B cell (primary cell): ENCODE results near the gene ALKAL2. TPM values are rescaled to one million over a fixed set of nuclear protein-coding genes. Genes with fewer than 3 reads are reported as not detected.

Experiments
- ATAC-seq: fragments of 200-7000 bp; cut with Tn5 transposase; one replicate; pipeline ENCODE4 v1.10.0; 2021; ENCODE audit warnings: low read depth, mild to moderate bottlenecking, moderate number of reproducible peaks, moderate library complexity
- CTCF ChIA-PET: fragments of 350-600 bp; sonication (Branson Sonifier 250); formaldehyde crosslinking; loops from one replicate; lab custom pipeline; 2021; ENCODE audit warnings: antibody characterized with exemption, inconsistent platforms; lab: Charles Lee
- POLR2A ChIA-PET: fragments of 350-600 bp; sonication (Branson Sonifier 250); formaldehyde crosslinking; loops from one replicate; lab custom pipeline; 2021; ENCODE audit warnings: antibody characterized with exemption; lab: Charles Lee
- DNase-seq: peaks from one replicate; pipeline ENCODE4 v3.0.0; 2013
- H2AFZ ChIP-seq: 2 replicates; pipeline ENCODE4 v1.6.1; 2012; ENCODE audit warnings: mild to moderate bottlenecking, low read depth, low read length; ENCODE audit not compliant: insufficient read depth, poor library complexity, severe bottlenecking
- H3K27ac ChIP-seq, 2 donors: 1 replicate in 1 of 2; 2 replicates in 1 of 2; pipeline ENCODE4 v1.5.1; 2012 to 2013; ENCODE audit warnings: low read length in 2 of 2, mild to moderate bottlenecking in 2 of 2, moderate library complexity in 1 of 2
- H3K27me3 ChIP-seq, 4 experiments: fragments of 200-600 bp in 1 of 4; sonication (generic) in 1 of 4; replicated peaks in 1 of 4; 1 replicate in 2 of 4; 2 replicates in 2 of 4; pipeline versions ENCODE4 v1.6.1 to v1.7.0; 2013 to 2016; ENCODE audit warnings: low read length in 3 of 4, mild to moderate bottlenecking in 2 of 4, mixed read lengths in 1 of 4, moderate library complexity in 1 of 4; ENCODE audit not compliant: insufficient read depth in 4 of 4, control insufficient read depth in 3 of 4; ENCODE audit errors: control extremely low read depth in 1 of 4
- H3K36me3 ChIP-seq, 2 experiments: replicated peaks in 1 of 2; 1 replicate in 1 of 2; 2 replicates in 1 of 2; pipeline versions ENCODE4 v1.6.1 to v1.7.1; 2013; ENCODE audit warnings: low read length in 1 of 2; ENCODE audit not compliant: insufficient read depth in 2 of 2, control insufficient read depth in 1 of 2; ENCODE audit errors: control extremely low read depth in 1 of 2, extremely low read depth in 1 of 2
- H3K4me1 ChIP-seq, 2 donors: fragments of 200-600 bp in 1 of 2; sonication (generic) in 1 of 2; 1 replicate in 1 of 2; 2 replicates in 1 of 2; pipeline versions ENCODE4 v1.5.1 to v1.6.1; 2013 to 2017; ENCODE audit warnings: low read length in 2 of 2; ENCODE audit not compliant: control insufficient read depth in 2 of 2, insufficient read depth in 2 of 2
- H3K4me2 ChIP-seq: replicated peaks from 2 replicates; pipeline ENCODE3; 2012; ENCODE audit warnings: mild to moderate bottlenecking, low read depth, low read length; ENCODE audit not compliant: poor library complexity, severe bottlenecking
- H3K4me3 ChIP-seq, 5 experiments: fragments of 200-600 bp in 1 of 5; sonication (generic) in 1 of 5; 1 replicate in 3 of 5; 2 replicates in 2 of 5; pipeline versions ENCODE4 v1.5.1 to v1.7.0; 2011 to 2016; ENCODE audit warnings: low read length in 4 of 5, mild to moderate bottlenecking in 4 of 5, low read depth in 2 of 5, control low read depth in 1 of 5, moderate library complexity in 1 of 5; ENCODE audit not compliant: insufficient read depth in 1 of 5; ENCODE audit errors: control extremely low read depth in 1 of 5, extremely low read depth in 1 of 5
- H3K79me2 ChIP-seq: fragments of 200-600 bp; sonication (generic); one replicate; pipeline ENCODE4 v1.6.0; 2016; ENCODE audit warnings: low read length; ENCODE audit not compliant: control insufficient read depth, insufficient read depth
- H3K9ac ChIP-seq: fragments of 200-600 bp; sonication (generic); 2 replicates; pipeline ENCODE4 v1.6.1; 2017; ENCODE audit warnings: mild to moderate bottlenecking, low read length, moderate library complexity
- H3K9me3 ChIP-seq, 3 donors: one replicate each; pipeline versions ENCODE4 v1.6.1 to v1.7.1; 2013; ENCODE audit warnings: low read length in 2 of 3; ENCODE audit not compliant: control insufficient read depth in 2 of 3, insufficient read depth in 1 of 3; ENCODE audit errors: control extremely low read depth in 1 of 3
- H4K20me1 ChIP-seq: 2 replicates; pipeline ENCODE4 v1.6.0; 2012; ENCODE audit warnings: mild to moderate bottlenecking, low read length; ENCODE audit not compliant: insufficient read depth, control insufficient read depth, poor library complexity, severe bottlenecking
- H3K27ac Mint-ChIP-seq: one replicate; pipeline ENCODE4 v1.8.0; 2021; ENCODE audit warnings: mixed read lengths
- H3K27me3 Mint-ChIP-seq: one replicate; pipeline ENCODE4 v1.8.0; 2021; ENCODE audit warnings: mixed read lengths
- H3K4me1 Mint-ChIP-seq: one replicate; pipeline ENCODE4 v1.8.0; 2021; ENCODE audit warnings: mixed read lengths
- H3K4me3 Mint-ChIP-seq: one replicate; pipeline ENCODE4 v1.8.0; 2021; ENCODE audit warnings: mixed read lengths
- H3K9me3 Mint-ChIP-seq: one replicate; pipeline ENCODE4 v1.8.0; 2022; ENCODE audit warnings: mixed read lengths; ENCODE audit not compliant: insufficient read depth
- CTCF ChIP-seq: fragments of 200-600 bp; IDR thresholded peaks from one replicate; pipeline ENCODE4 v1.8.0; 2022; ENCODE audit warnings: antibody characterized with exemption, mild to moderate bottlenecking
- EZH2 ChIP-seq: IDR thresholded peaks from 2 replicates; pipeline ENCODE4 v1.6.1; 2012; ENCODE audit warnings: borderline replicate concordance, low read depth, mild to moderate bottlenecking, moderate library complexity, low read length; ENCODE audit not compliant: insufficient read depth, poor library complexity, severe bottlenecking
- WGBS: methylation state at CpG from one replicate; pipeline ENCODE4 v1.1.5; 2013; ENCODE audit warnings: missing lambda C conversion rate; ENCODE audit not compliant: insufficient coverage; 5-methylcytosine and 5-hydroxymethylcytosine counted together
- intact Hi-C: fragments of 100-400 bp; cut with micrococcal nuclease; formaldehyde crosslinking; loops from one replicate; pipeline ENCODE4 v1.10.0; 2022
- polyA plus RNA-seq: library from polyadenylated mRNA; depleted of rRNA; stranded (reverse); fragments of >200 nt; gene quantifications from 2 replicates; pipeline ENCODE4 v1.2.3, GENCODE V29; 2012
- total RNA-seq, 2 donors: library from RNA; stranded (reverse); fragments of 120-200 nt in 1 of 2; gene quantifications; 1 replicate in 1 of 2; 2 replicates in 1 of 2; pipeline versions ENCODE4 v1.2.3 to v1.2.4, GENCODE V29; 2013 to 2022

ALKAL2 gene
- total and polyA plus RNA-seq, 2 donors (not counting 1 experiment from before 2014, with no cell fraction given): 0.79 to 5.3 TPM

DNA sequence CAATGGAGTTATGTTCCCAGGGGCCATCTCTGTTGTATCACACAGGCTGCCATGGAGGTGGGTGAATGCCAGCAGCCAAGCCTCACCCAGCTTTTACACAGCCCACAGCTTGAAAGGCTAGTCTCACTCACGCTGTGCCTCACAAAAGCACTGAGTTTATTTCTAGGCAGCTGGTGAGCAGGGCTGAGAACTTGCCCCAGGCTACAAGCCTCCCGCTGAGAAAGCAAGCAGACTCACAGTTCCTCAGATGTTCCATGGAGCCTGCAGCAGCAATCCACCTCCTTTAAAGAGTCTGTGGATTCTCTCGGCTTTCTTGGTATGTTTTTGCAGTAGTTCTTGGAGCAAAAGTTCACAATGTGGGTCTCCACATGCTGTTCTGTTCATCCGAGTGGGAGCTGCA is 40.9 kb upstream of the ALKAL2 start:
- H3K27ac ChIP-seq: no peak overlapping the region
- no peaks in the 10 kb centered on the region for H3K36me3 ChIP-seq
- H3K4me3 ChIP-seq: no peak overlapping the region
- POLR2A ChIA-PET: no interaction called here
- intact Hi-C loops: no loop called here
- peaks cover 0 to 8% (median 3%) of the 10 kb centered on the region in 4 experiments for H3K27me3 ChIP-seq
- no peaks in the 10 kb centered on the region for H3K79me2 ChIP-seq
- H4K20me1 ChIP-seq: no peaks in the 10 kb centered on the region
- H3K9me3 ChIP-seq: peaks cover 0 to 9% (median 2%) of the 10 kb centered on the region in 3 donors
- TF ChIP-seq EZH2 (no peak), CTCF (no peak)
- WGBS: 93% methylated on average over 1 of the region's 4 CpGs
- peaks cover 10% of the 10 kb centered on the region for H3K9me3 Mint-ChIP-seq
- CTCF ChIA-PET: no interaction called here
- no peak overlapping the region for H3K27ac Mint-ChIP-seq
- ATAC-seq (no peak), DNase-seq (no peak)
- H3K4me1 ChIP-seq: no peaks in the 10 kb centered on the region
- H3K4me3 Mint-ChIP-seq: no peak overlapping the region
- H3K4me2 ChIP-seq: no peak overlapping the region
- H3K4me1 Mint-ChIP-seq: no peaks in the 10 kb centered on the region
- H2AFZ ChIP-seq: no peak overlapping the region
- peaks cover 20% of the 10 kb centered on the region for H3K27me3 Mint-ChIP-seq
- H3K9ac ChIP-seq: no peak overlapping the region

DNA sequence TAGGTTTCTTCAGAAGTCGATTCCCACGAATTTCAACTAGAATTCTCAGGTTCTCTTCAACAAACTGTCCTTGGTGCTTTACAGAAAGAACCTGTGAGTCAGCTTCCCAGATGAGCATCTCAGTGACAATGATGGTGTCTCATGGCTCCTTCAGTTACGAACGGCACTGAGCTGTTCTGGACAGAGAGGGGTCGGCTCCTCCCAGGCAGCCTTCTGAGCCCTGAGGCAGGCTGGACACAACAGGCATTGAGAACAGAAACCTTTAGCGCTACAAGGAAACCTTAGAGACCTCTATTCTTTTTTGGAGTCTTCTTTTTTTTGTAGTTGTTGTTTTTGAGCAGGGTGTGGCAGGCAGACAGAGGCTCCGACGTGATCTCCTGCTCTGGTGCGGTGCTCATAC is 35.1 kb upstream of the ALKAL2 start:
- H3K4me3 Mint-ChIP-seq: no peak overlapping the region
- ATAC-seq (no peak), DNase-seq (no peak)
- Histone ChIP-seq H3K9me3 (peaks cover 0 to 10% (median 2%) of the 10 kb centered on the region in 3 donors), H3K27me3 (no peaks in the 10 kb centered on the region), H3K4me3 (no peak overlapping the region), H3K4me2 (no peak overlapping the region), H2AFZ (no peak overlapping the region), H3K4me1 (no peaks in the 10 kb centered on the region), H4K20me1 (no peaks in the 10 kb centered on the region), H3K9ac (no peak overlapping the region), H3K36me3 (no peaks in the 10 kb centered on the region), H3K27ac (no peak overlapping the region), H3K79me2 (no peaks in the 10 kb centered on the region)
- peaks cover 11% of the 10 kb centered on the region for H3K27me3 Mint-ChIP-seq
- ChIA-PET CTCF (no interaction called here), POLR2A (no interaction called here)
- no peaks in the 10 kb centered on the region for H3K4me1 Mint-ChIP-seq
- TF ChIP-seq CTCF (no peak), EZH2 (no peak)
- H3K27ac Mint-ChIP-seq: no peak overlapping the region
- peaks cover 10% of the 10 kb centered on the region for H3K9me3 Mint-ChIP-seq
- intact Hi-C loops: no loop called here
- 95% methylated on average over 3 of the region's 9 CpGs for WGBS
